HL-60 (cell line): ENCODE data around the gene SEMA6B.

Experiments
- CTCF ChIP-seq: IDR thresholded peaks from one replicate; pipeline ENCODE4 v1.5.1; 2011; ENCODE audit warnings: low read length, control low read depth, inconsistent platforms; ENCODE audit not compliant: insufficient read depth
- GABPA ChIP-seq: IDR thresholded peaks from 2 replicates; pipeline ENCODE4 v1.6.1; 2012; ENCODE audit warnings: low read depth
- POLR2AphosphoS5 ChIP-seq: IDR thresholded peaks from 2 replicates; pipeline ENCODE4 v1.6.1; 2012; ENCODE audit warnings: low read depth
- REST ChIP-seq: IDR thresholded peaks from 2 replicates; pipeline ENCODE4 v1.6.1; 2012; ENCODE audit warnings: low read depth; ENCODE audit not compliant: insufficient replicate concordance
- SPI1 ChIP-seq: IDR thresholded peaks from 2 replicates; pipeline ENCODE4 v1.6.1; 2012; ENCODE audit warnings: low read depth, mild to moderate bottlenecking, borderline replicate concordance

GRCh38 chr19:4597278-4597974 lies 37.9 kb upstream of the SEMA6B start:
- TF ChIP-seq CTCF (no peak), GABPA (no peak), SPI1 (no peak), POLR2AphosphoS5 (no peak), REST (no peak)
